Left ventricle myocardium superior (tissue), 1 donor: Measurements from ENCODE around the gene POLN. TPM values are rescaled to one million over a fixed set of nuclear protein-coding genes. Genes with fewer than 3 reads are reported as not detected.
"Not testable (repeated sequence)": the region's sequence is repeated elsewhere in the genome, so short reads cannot be mapped to it uniquely, and the experiment has no call there.

Source experiments
- ATAC-seq: fragments of 200-7000 bp; cut with Tn5 transposase; one replicate; pipeline ENCODE4 v1.9.1; 2020; ENCODE audit warnings: mild to moderate bottlenecking, moderate library complexity
- DNase-seq: peaks from one replicate; pipeline ENCODE4 v3.0.0-alpha.2; 2020
- intact Hi-C: fragments of 100-400 bp; cut with micrococcal nuclease; formaldehyde crosslinking; loops from one replicate; pipeline ENCODE4 v1.11.0; 2022
- total RNA-seq: library from RNA; stranded (reverse); fragmentation: NEBNext Ultra II Directional; extraction: Animal tissue kit (Norgen Biotek cat#: 25700); gene quantifications from one replicate; pipeline ENCODE4 v1.2.1, GENCODE V29; 2021
- donor health status: DM: no; HTN: yes; CAD: no; lungs with severe emphysema.

Gene POLN
- total RNA-seq, 1 donor from 2014 or later, result 1.9 TPM

GRCh38 chr4:2041239-2042130 is 200.4 kb downstream of the POLN start:
- intact Hi-C loops, result no loop called here
- ATAC-seq (peak; percentile 82), DNase-seq (peak; percentile 89)

- ATAC-seq (peak; percentile 9), DNase-seq (no peak)
- intact Hi-C loops, result no loop called here
Observed at GRCh38 chr4:2040391-2041238, 201.3 kb downstream of the POLN start.

- intact Hi-C loops, result no loop called here
- no peak for ATAC-seq
- no peak for DNase-seq
Observed at GRCh38 chr4:2036866-2037265, 205.1 kb downstream of the POLN start.

DNA sequence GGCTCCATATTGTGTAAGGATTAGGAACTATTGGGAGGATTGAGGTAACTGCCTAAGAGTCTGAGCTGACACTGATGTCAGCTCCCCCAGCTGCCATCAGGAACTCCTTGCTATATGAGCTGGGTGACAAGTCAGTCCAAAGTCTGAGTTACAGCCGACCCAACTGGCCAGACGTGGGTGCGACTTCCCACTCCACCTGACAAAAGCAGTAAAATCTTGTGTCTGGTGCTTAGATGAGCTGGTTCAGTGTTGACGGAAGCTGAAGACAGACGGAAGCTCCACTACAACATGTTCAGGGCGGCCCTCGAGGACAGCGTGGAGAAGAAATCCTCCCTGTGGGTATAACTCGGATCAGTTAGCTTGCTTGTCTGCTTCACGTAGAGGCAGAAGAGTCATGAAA is 205.6 kb downstream of the POLN start:
- DNase-seq (no peak), ATAC-seq (no peak)
- intact Hi-C loops, result no loop called here

GRCh38 chr4:2031161-2031560 is 210.8 kb downstream of the POLN start:
- ATAC-seq, intact Hi-C loops, DNase-seq: not testable (repeated sequence)

GRCh38 chr4:2027120-2027519 is 214.8 kb downstream of the POLN start:
- intact Hi-C loops, DNase-seq, ATAC-seq: not testable (repeated sequence)

DNA sequence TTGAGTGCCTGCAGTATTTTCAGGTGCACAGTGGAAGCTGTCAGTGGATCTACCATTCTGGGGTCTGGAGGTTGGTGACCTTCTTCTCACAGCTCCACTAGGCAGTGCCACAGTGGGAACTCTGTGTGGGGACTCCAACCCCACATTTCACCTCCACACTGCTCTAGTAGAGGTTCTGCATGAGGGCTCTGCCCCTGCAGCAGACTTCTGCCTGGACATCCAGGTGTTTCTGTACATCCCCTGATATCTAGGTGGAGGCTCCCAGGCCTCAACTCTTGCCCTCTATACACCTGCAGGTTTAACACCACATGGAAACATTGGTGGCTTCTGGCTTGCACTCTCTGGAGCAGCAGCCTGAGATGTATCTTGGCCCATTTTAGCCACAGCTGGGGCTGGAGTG is 216.1 kb downstream of the POLN start:
- ATAC-seq, result no peak
- intact Hi-C loops, result no loop called here
- no peak for DNase-seq

DNA sequence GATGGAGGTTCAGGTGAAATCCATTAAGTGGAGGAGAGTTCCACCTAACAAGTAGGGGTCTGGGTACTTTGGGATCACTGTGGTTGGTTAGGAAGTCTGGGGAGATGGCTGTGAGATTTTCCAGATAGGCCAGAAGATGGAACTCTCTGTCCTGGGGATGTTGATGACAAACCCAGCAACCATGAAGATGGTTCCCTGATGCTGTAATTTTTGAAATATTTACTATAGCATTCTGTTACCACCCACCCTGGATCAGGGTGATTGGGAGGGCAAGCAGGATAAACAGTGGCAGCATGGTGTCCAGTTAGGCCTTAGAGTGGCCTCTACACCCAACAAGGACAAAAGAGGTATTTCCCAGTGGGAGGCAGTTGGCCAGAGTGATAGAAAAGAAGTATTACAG is 217.2 kb downstream of the POLN start:
- DNase-seq, result no peak
- intact Hi-C loops, result no loop called here
- ATAC-seq, result no peak

Other genes starting within 250 kb of the POLN start
- gene NELFA, start 233.1 kb downstream of the POLN start, total RNA-seq, result 10.0 TPM
- 0.82 TPM for gene NAT8L, start 182.8 kb downstream of the POLN start, total RNA-seq
- gene HAUS3, start within 50 bp of the POLN start, total RNA-seq, result 8.2 TPM
- 44.0 TPM for gene MXD4, start 20.0 kb upstream of the POLN start, total RNA-seq
- 5.6 TPM for gene ZFYVE28, start 176.5 kb upstream of the POLN start, total RNA-seq
- not detected for gene CFAP99, start 176.8 kb upstream of the POLN start, total RNA-seq
- gene RNF4, start 227.0 kb upstream of the POLN start, total RNA-seq, result 26.1 TPM